Stimulated activated naive B cell treated with anti-CD40 and anti-IgM and Interleukin-4, amounts not matched to agents 10 μg/mL and 1 μg/mL and 100 μg/mL, for 72 hours (primary cell): ENCODE data around the gene KDM8.
A peak's percentile ranks its signal among the peaks of the same experiment; 100 is the strongest.

ENCODE experiments used
- ATAC-seq, 2 donors: fragments of 150-1000 bp; cut with Tn5 transposase; replicated peaks; 2 replicates each; pipeline ENCODE4 v1.10.0; 2021; ENCODE audit warnings: moderate library complexity in 1 of 2
- DNase-seq: peaks from one replicate; pipeline ENCODE4 v3.0.0; 2021
- H3K27ac Mint-ChIP-seq: one replicate; pipeline ENCODE4 v1.8.0; 2022; ENCODE audit warnings: mild to moderate bottlenecking, mixed read lengths
- H3K27me3 Mint-ChIP-seq, 2 donors: one replicate each; pipeline ENCODE4 v1.8.0; 2022; ENCODE audit warnings: mixed read lengths in 2 of 2
- H3K36me3 Mint-ChIP-seq, 2 donors: one replicate each; pipeline ENCODE4 v1.8.0; 2022; ENCODE audit warnings: mixed read lengths in 2 of 2, mild to moderate bottlenecking in 1 of 2
- H3K4me1 Mint-ChIP-seq, 2 donors: one replicate each; pipeline ENCODE4 v1.8.0; 2022; ENCODE audit warnings: mixed read lengths in 2 of 2, mild to moderate bottlenecking in 1 of 2
- H3K4me3 Mint-ChIP-seq, 2 donors: one replicate each; pipeline ENCODE4 v1.8.0; 2022; ENCODE audit warnings: mild to moderate bottlenecking in 2 of 2, mixed read lengths in 2 of 2, moderate library complexity in 1 of 2
- H3K9me3 Mint-ChIP-seq, 2 donors: one replicate each; pipeline ENCODE4 v1.8.0; 2022; ENCODE audit warnings: mixed read lengths in 2 of 2, mild to moderate bottlenecking in 1 of 2

KDM8 gene

GRCh38 chr16:27203507-27204311, at the start of gene KDM8:
KDM8 (plus strand) TSS chr16:27203526; CDS start chr16:27210124, 6,598 bp downstream.
- H3K27ac Mint-ChIP-seq = peak within 1 kb of the TSS; percentile 100
- peak within 1 kb of the TSS; percentile 93 to 94 for H3K4me3 Mint-ChIP-seq
- ATAC-seq (peak; percentile 80 to 83), DNase-seq (peak; percentile 100)
- peaks cover 37 to 66% of the 10 kb centered on the region in 2 donors for H3K4me1 Mint-ChIP-seq
- no peaks in the 10 kb centered on the region for H3K9me3 Mint-ChIP-seq
- no peaks in the 10 kb centered on the region for H3K27me3 Mint-ChIP-seq
- peaks cover 0 to 1% of the 10 kb centered on the region in 2 donors for H3K36me3 Mint-ChIP-seq

GRCh38 chr16:27154705-27155521, 48.4 kb upstream of the KDM8 start:
- ATAC-seq (peak; percentile 86), DNase-seq (peak; percentile 47)
- Mint-ChIP-seq H3K27ac (peak overlapping the region; percentile 69), H3K36me3 (peaks cover 3 to 4% of the 10 kb centered on the region in 2 donors), H3K4me1 (peaks cover 10% of the 10 kb centered on the region in 2 donors), H3K27me3 (no peaks in the 10 kb centered on the region), H3K4me3 (peak overlapping the region in 1 of 2 donors; percentile 56), H3K9me3 (peaks cover 0 to 3% of the 10 kb centered on the region in 2 donors)

- no peak overlapping the region for H3K4me3 Mint-ChIP-seq
- ATAC-seq = no peak
- no peak overlapping the region for H3K27ac Mint-ChIP-seq
- H3K36me3 Mint-ChIP-seq = peaks cover 3 to 4% of the 10 kb centered on the region in 2 donors
- DNase-seq = no peak
- H3K27me3 Mint-ChIP-seq = no peaks in the 10 kb centered on the region
- peaks cover 10% of the 10 kb centered on the region in 2 donors for H3K4me1 Mint-ChIP-seq
- peaks cover 0 to 3% of the 10 kb centered on the region in 2 donors for H3K9me3 Mint-ChIP-seq
Observed at GRCh38 chr16:27156579-27156978, 46.7 kb upstream of the KDM8 start.

GRCh38 chr16:27161398-27161797, 41.9 kb upstream of the KDM8 start:
- DNase-seq (no peak), ATAC-seq (no peak)
- H3K4me1 Mint-ChIP-seq = peaks cover 0 to 3% of the 10 kb centered on the region in 2 donors
- no peaks in the 10 kb centered on the region for H3K27me3 Mint-ChIP-seq
- no peak overlapping the region for H3K27ac Mint-ChIP-seq
- peaks cover 4 to 12% of the 10 kb centered on the region in 2 donors for H3K9me3 Mint-ChIP-seq
- H3K36me3 Mint-ChIP-seq = peaks cover 3 to 8% of the 10 kb centered on the region in 2 donors
- no peak overlapping the region for H3K4me3 Mint-ChIP-seq

- Mint-ChIP-seq H3K4me1 (peaks cover 0 to 7% of the 10 kb centered on the region in 2 donors), H3K9me3 (peaks cover 4 to 8% of the 10 kb centered on the region in 2 donors), H3K4me3 (no peak overlapping the region), H3K27ac (no peak overlapping the region), H3K36me3 (peaks cover 0 to 4% of the 10 kb centered on the region in 2 donors), H3K27me3 (no peaks in the 10 kb centered on the region)
- DNase-seq (no peak), ATAC-seq (no peak)
Observed at GRCh38 chr16:27164352-27164751, 39.0 kb upstream of the KDM8 start.

GRCh38 chr16:27165576-27165975, 37.8 kb upstream of the KDM8 start:
- ATAC-seq (no peak), DNase-seq (no peak)
- Mint-ChIP-seq H3K36me3 (peaks cover 0 to 4% of the 10 kb centered on the region in 2 donors), H3K4me1 (peaks cover 9 to 10% of the 10 kb centered on the region in 2 donors), H3K9me3 (peaks cover 4 to 8% of the 10 kb centered on the region in 2 donors), H3K27ac (no peak overlapping the region), H3K4me3 (no peak overlapping the region), H3K27me3 (no peaks in the 10 kb centered on the region)

GRCh38 chr16:27168790-27169189, 34.5 kb upstream of the KDM8 start:
- H3K9me3 Mint-ChIP-seq = peaks cover under 1 to 4% of the 10 kb centered on the region in 2 donors
- peaks cover 0 to 4% of the 10 kb centered on the region in 2 donors for H3K36me3 Mint-ChIP-seq
- no peaks in the 10 kb centered on the region for H3K27me3 Mint-ChIP-seq
- no peak overlapping the region for H3K27ac Mint-ChIP-seq
- DNase-seq (no peak), ATAC-seq (no peak)
- peaks cover 20 to 35% of the 10 kb centered on the region in 2 donors for H3K4me1 Mint-ChIP-seq
- no peak overlapping the region for H3K4me3 Mint-ChIP-seq

GRCh38 chr16:27169511-27170071, 33.7 kb upstream of the KDM8 start:
- peaks cover 26 to 43% of the 10 kb centered on the region in 2 donors for H3K4me1 Mint-ChIP-seq
- DNase-seq (peak; percentile 32), ATAC-seq (peak; percentile 62 to 76)
- no peaks in the 10 kb centered on the region for H3K27me3 Mint-ChIP-seq
- peaks cover 0 to 4% of the 10 kb centered on the region in 2 donors for H3K36me3 Mint-ChIP-seq
- H3K9me3 Mint-ChIP-seq = peaks cover 0 to 4% of the 10 kb centered on the region in 2 donors
- no peak overlapping the region for H3K27ac Mint-ChIP-seq
- no peak overlapping the region for H3K4me3 Mint-ChIP-seq

- ATAC-seq = no peak
- peaks cover 0 to 4% of the 10 kb centered on the region in 2 donors for H3K36me3 Mint-ChIP-seq
- peaks cover 0 to 4% of the 10 kb centered on the region in 2 donors for H3K9me3 Mint-ChIP-seq
- no peak overlapping the region for H3K27ac Mint-ChIP-seq
- H3K4me1 Mint-ChIP-seq = peaks cover 31 to 52% of the 10 kb centered on the region in 2 donors
- H3K27me3 Mint-ChIP-seq = no peaks in the 10 kb centered on the region
- DNase-seq = no peak
- H3K4me3 Mint-ChIP-seq = no peak overlapping the region
Observed at GRCh38 chr16:27171584-27171983, 31.7 kb upstream of the KDM8 start.

- Mint-ChIP-seq H3K4me1 (peaks cover 31 to 71% of the 10 kb centered on the region in 2 donors), H3K4me3 (peak overlapping the region in 1 of 2 donors; percentile 11), H3K36me3 (peaks cover 0 to 4% of the 10 kb centered on the region in 2 donors), H3K27ac (peak overlapping the region; percentile 60), H3K9me3 (peaks cover 0 to 4% of the 10 kb centered on the region in 2 donors), H3K27me3 (no peaks in the 10 kb centered on the region)
- DNase-seq (peak; percentile 29), ATAC-seq (peak; percentile 76 to 84)
Observed at GRCh38 chr16:27174007-27174406, 29.3 kb upstream of the KDM8 start.

- Mint-ChIP-seq H3K4me1 (peaks cover 37 to 75% of the 10 kb centered on the region in 2 donors), H3K9me3 (peaks cover 0 to 4% of the 10 kb centered on the region in 2 donors), H3K27me3 (no peaks in the 10 kb centered on the region), H3K36me3 (peaks cover 0 to 4% of the 10 kb centered on the region in 2 donors), H3K4me3 (no peak overlapping the region), H3K27ac (no peak overlapping the region)
- ATAC-seq = no peak
- DNase-seq = no peak
Observed at GRCh38 chr16:27174798-27175197, 28.5 kb upstream of the KDM8 start.

GRCh38 chr16:27175888-27176287, 27.4 kb upstream of the KDM8 start:
- ATAC-seq (no peak), DNase-seq (no peak)
- Mint-ChIP-seq H3K4me3 (no peak overlapping the region), H3K9me3 (peaks cover 0 to 4% of the 10 kb centered on the region in 2 donors), H3K36me3 (peaks cover 0 to 4% of the 10 kb centered on the region in 2 donors), H3K4me1 (peaks cover 35 to 71% of the 10 kb centered on the region in 2 donors), H3K27ac (no peak overlapping the region), H3K27me3 (no peaks in the 10 kb centered on the region)

GRCh38 chr16:27177031-27177774, 26.1 kb upstream of the KDM8 start:
- Mint-ChIP-seq H3K4me3 (no peak overlapping the region), H3K9me3 (no peaks in the 10 kb centered on the region), H3K4me1 (peaks cover 32 to 62% of the 10 kb centered on the region in 2 donors), H3K27ac (peak overlapping the region; percentile 16), H3K27me3 (no peaks in the 10 kb centered on the region), H3K36me3 (no peaks in the 10 kb centered on the region)
- ATAC-seq (no peak), DNase-seq (no peak)
